IPS DF 19.7 (cell line): ENCODE results near the gene HOXA11.

Experiments
- DNase-seq: peaks from one replicate; pipeline ENCODE4 v3.0.0-alpha.2; 2013; ENCODE audit warnings: low read depth, low spot score

The HOXA11 gene

DNA sequence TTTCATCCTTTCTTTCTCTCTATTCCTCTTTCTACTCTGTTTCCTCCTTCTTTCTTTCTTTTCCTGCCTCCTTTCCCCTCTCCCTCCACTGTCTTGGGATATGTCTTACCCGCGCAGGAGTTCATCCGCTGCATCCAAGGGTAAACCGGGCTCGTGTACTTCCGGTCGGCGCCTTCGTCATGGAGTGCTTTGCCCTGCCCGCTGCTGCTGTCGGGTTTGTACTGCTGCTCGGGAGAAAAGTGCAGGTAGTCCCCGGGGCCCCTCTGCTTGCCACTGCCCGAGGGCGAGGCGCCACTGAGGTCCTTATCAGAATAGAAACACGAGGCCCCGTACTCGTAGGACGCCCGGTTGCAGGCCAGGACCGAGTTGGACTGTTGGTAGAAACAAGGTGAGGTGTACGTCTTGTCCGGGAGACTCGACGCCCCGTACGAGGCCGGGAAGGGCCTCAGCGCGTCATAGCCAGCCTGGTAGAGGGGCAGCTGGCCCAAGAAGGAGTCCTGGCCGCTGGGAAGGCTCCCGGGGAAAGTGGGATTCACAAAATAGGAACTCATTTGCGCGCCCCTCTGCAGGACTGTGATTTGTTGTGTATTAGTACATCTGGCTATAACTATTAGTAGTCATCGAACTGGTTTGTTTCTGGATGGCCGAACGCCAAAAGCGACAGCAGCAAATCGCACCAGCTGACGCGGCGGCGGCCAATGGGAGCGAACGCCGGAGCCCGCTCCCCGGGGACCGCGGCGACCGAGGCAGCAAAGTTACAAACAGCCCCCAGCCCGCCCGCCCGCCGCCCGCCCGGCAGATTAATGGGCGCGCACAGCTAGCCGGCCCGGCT, 37.6 kb downstream of the HOXA11 start, which contains the start of gene HOXA6:
HOXA6 (minus strand) TSS at position 576 of the 832 bp plus-strand sequence; CDS start at position 551, 25 bp downstream.
- DNase-seq = no peak

DNA sequence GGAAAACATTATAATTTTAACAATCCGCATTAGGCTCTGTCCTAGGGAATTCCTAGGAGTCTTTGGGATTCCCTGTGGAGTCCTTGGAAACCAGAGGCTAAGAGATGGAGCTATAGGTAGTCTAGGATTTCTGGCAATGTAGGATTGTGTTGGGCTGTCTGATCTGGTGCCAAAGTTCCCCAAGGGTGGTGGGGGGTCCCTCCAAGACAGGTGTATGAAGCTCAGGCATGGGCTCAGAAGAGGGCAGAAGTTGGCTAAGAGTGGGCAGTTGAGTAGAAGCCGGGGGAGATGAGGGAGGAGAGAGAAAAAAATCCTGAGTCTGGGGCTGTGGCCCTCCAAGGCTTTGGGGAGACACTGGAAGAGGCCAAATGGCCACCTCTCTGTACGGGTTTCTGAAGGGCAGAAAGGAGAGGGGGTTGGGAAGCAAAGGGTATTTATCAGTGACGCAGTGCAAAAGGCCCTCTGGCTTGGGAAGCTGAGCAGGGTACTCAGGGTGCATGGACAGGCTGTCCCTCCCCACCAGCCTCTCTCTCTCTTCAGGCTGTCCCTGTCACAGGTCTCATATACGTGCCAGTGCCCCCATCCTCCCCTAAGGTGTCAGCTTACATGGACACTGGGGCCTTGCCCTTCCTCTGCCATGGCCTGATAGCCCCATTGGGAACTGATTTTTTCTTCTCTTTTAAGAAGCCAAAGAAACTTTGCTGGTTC, 38.4 kb downstream of the HOXA11 start:
- DNase-seq = no peak

DNA sequence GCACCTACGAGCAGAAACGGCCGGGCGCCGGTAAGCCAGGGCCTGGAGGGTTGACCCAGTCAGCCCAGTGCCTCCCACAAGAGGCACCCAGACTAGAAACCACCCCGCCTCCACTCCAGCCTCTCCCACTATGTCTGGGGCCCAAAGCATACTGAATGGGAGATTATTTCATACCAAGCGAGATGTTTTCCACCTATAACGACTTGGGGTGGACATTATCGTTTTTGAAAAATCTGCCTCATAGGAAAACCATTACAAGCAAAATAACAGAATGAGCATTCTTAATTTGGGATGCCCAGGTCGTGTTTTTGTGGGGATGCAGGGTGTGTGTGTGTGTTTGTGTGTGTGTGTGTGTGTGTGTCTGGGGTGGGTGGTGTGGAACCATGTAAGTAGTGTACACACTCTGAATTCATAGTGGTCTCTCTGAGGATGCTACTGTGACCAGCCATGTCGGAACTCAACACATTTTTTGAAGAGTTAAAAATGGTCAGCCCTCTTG, 39.1 kb downstream of the HOXA11 start:
- no peak for DNase-seq

DNA sequence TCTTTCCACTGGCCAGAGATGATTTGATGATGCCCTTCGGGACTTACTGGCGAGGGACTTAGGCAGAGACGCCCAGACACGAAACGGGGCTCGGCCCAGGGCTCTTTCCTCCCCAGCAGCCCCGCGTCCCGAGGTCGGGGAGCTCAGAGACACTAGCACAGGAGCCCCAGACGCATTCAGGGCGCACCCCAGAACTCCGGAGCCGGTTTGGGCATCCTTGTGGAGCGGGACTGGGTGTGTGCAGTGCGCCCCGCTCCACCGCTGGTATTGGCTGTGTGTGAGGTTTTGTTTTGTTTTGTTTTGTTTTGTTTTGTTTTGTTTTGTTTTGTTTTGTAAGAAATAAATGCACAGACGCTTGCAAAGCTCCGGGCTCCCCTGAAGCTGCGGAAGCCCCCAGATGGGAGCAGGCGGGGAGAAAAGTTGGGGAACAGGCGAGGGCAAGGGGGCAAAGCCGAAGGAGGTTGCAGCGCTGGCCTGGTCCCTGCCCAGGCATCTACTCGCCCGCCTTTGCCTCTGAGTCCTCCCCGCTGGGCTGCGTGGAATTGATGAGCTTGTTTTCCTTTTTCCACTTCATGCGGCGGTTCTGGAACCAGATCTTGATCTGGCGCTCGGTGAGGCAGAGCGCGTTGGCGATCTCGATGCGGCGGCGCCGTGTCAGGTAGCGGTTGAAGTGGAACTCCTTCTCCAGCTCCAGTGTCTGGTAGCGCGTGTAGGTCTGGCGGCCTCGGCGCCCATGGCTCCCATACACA, 39.7 kb downstream of the HOXA11 start:
- no peak for DNase-seq

DNA sequence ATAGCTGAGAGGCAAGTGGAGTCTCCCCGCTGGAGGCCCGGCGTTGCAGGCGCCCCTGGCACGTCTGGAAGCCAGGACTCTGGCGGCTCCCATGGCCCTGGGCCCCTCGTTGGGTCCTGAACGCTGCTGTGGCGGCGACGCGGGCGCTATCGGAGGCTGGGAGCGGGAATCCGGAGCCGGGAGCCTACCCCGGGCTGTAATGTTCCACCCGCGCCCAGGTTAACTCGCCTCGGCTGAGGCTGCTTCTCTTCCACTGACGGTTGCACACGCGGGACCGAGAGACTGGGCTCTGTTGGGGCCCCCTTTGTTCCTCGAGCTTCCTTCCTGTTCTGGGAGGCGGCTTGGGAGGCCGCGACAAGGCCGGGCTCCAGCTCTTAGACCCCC, 40.3 kb downstream of the HOXA11 start:
- DNase-seq = no peak

DNA sequence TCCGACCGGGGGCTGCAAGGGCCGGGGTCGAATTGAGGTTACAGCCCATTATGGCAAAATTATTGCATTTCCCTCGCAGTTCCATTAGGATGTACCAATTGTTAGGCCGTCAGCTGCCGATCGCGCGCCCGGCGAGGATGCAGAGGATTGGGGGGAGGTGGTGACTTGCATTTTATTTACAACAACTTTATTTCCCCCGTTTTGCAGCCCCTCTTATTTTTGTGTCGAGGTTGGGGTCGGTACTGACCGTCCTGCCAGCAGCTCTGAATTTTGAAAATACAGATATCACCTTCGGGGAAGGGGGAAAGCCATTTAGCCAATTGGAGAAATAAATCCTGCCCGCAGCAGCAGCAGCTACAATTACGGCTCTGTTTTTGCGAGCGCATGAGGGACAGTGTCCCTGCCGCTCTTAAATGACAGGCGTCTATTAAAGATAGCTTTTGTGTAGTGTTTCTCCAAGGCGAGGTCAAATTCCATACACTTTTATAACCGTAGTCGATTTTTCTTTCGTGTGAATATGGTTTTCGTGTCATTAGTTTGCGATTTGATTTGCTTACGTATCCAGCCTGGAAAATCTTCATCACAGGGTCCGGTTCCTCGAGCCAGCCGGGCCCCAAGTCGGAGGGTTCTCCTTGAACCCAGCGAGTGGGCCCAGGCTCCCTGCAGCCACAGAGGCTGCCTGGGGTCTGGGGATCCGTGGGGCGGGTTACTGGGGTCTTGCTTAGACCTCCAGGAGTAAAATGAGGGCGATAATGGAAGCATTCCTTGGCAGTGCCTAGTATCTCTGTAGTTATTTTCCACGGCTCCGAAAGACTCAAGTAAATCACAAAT, 40.9 kb downstream of the HOXA11 start:
- DNase-seq = no peak

DNA sequence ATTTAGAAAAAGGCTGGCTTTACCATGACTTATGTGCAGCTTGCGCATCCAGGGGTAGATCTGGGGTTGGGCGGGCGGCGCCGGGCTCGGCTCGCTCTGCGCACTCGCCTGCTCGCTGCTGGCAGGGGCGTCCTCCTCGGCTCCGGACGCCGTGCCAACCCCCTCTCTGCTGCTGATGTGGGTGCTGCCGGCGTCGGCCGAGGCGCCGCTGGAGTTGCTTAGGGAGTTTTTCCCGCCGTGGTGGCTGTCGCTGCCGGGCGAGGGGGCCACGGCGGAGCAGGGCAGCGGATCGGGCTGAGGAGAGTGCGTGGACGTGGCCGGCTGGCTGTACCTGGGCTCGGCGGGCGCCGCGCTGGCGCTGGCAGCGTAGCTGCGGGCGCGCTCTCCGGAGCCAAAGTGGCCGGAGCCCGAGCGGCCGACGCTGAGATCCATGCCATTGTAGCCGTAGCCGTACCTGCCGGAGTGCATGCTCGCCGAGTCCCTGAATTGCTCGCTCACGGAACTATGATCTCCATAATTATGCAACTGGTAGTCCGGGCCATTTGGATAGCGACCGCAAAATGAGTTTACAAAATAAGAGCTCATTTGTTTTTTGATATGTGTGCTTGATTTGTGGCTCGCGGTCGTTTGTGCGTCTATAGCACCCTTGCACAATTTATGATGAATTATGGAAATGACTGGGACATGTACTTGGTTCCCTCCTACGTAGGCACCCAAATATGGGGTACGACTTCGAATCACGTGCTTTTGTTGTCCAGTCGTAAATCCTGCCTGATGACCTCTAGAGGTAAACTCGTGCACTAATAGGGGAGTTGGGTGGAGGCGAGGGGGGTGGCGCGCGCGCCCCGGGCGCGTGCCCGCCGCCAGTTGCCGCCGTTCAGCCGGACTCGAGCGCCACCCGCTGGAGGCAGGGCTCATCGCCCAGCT, 41.7 kb downstream of the HOXA11 start, which contains the start of gene HOXA5:
HOXA5 (minus strand) TSS at position 659 of the 927 bp plus-strand sequence; CDS start at position 585, 74 bp downstream.
- DNase-seq = peak; percentile 64

DNA sequence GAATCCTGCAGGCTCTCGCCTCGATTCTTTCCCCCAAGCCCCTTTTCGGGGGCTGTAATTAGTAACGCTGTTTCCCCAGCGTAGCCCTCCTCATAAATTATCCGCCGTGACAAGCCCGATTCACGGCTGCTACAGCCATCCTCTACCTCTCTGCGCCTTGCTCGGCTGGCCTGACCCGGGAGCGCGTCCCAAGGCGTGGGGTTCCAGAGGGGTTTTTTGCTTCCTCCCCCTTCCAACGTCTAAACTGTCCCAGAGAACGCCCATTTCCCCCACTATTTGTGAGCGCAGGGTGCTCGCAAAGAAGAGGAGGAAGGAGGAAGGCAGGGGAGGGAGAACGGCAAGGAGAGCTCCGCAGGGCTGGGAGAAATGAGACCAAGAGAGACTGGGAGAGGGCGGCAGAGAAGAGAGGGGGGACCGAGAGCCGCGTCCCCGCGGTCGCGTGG, 42.4 kb downstream of the HOXA11 start:
- DNase-seq = no peak

DNA sequence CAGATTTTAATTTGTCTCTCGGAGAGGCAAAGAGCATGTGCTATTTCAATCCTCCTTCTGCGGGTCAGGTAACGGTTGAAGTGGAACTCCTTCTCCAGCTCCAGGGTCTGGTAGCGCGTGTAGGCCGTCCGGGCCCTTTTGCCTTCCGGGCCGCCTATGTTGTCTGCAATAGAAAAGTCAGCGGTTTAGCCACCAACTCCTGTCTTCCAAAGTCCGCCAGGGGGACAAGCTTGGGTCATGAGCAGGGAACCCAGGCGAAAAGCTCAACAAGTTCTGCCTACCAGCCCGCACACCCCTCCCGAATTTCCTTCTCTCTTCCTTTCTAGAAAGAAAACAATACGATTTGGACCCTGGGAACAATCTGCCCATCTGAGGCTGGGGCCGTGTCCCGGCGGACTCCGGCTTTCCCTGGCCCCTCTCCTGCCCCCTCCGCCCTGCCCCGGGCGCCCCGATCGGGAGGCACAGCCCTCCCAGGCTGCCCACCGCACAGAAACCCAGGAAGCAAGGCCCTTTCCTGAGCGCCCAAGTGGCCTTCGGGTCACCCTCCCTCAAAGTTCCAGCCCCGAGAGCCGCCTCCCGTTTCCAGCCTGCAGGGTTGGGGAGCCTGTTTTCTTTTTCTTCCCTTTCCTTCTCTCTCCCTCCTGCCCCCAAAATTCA, 43.0 kb downstream of the HOXA11 start:
- DNase-seq = no peak

DNA sequence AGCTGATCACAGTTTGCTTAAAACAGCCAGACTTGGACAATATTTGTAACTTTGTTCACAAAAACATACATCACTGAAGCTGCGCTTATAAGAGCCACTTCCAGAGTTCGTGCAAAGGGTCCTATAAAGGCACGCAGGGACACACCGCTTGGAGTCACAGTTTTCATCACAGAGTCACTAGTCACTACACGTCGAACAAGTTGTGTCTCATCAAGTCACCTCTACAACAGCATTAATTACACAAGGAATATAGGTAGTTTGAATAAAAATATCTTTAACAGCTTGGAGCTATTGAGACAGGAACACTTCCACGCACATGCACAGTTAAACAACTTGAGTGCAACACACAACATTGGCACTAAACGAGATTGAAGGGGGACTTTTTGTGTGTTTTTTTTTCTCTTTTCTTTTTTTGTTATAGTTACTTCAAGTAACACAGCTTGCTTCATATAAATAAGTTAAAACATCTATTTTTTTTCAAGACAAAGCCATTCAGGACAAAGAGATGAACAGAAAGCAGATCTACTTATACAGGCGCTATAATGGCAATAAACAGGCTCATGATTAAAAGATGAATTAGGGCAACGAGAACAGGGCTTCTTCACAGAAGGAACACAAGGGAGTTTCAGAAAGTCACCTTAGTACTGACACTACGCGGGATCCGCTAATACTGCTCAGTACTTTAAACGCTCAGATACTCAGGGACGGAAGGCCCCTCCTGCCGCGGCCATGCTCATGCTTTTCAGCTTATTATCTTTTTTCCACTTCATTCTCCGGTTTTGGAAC, 43.7 kb downstream of the HOXA11 start:
- no peak for DNase-seq

DNA sequence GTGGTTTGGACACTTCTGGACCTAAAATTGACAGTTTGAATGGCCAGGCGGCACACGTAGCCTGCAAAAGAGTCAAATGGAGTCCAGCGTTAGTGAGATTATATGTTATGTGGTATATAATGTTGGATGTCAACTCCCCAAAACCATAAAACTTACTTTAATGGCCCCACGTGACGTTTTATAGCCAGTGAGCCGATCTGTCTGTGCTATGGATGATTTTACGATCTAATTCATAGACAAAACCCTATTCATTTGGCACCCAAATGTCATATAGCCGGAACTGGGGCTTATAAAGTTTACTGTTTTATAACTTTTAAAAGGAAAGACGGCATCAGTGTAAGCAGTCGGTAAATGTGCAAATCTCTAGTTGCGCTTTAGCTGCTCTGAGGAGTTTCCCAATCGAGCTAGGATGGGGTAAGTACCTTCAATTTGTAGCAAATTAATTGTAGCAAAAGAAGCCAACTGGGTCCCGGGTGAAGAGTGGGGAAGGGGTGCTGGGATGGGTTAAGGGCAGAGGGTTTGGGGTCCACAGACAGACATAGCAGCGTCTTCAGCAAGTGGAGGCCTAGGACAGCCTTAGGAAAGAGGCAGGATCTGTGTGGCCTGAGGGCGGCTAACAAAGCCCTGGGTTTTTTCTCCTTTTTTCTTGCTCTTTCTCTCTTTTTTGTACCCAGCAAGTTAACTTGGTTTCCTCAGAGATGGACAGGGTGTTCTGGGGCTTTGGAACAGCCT, 44.7 kb downstream of the HOXA11 start:
- no peak for DNase-seq

DNA sequence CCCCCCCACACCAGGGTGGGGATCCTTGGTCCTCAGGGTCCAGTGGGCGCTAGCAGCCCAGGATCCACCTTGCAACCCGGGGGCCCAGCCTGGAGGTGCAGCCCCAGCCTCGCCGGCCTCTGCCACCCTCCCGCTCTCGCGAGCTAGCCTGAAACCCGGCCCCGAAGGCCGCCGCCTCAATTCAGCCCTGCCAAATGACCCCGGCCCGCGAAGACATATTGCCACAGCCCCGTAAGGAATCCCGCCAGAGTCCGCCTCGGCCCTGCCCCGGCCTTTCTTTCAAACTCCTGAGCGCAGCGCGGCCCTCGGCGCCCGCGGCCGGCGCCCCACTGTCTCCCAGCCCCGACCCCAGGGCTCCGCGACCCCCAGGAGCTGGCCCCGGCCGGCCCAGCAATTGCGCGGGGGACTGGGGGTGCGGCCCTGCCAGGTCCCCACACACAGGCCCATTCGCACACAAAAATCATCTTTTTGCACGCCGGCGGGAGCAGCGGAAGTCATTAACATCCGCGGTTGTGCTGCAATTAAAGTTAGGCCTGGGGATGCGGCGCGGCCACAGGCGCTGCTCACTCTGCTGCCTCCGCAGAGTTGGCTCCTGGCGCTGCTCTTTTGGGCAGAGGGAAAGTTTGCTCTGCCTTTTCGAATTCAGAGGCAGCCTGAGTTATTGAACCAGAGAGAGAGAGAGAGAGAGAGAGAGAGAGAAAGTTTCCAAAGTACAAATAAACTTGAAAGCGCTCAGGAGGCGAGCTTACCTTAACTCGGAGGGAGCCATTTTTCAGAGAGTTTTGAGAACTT, 45.5 kb downstream of the HOXA11 start:
- no peak for DNase-seq

DNA sequence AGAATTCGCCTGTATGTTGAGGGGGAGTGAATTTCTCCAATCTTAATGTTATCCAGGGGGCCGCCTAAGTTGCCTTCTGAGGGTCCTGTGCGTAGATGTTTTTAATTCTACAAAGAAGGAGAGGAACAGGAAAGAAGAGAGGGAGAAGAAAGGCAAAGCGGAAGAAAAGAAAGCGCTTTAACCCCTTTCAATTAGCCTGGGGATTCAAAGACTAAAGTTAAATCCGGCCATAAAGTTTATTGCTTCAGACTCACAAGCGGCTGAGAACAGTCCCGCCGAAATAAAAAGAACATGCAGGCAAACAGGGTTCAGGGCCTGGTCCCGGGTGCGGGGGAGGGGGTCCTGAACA, 46.1 kb downstream of the HOXA11 start:
- no peak for DNase-seq

DNA sequence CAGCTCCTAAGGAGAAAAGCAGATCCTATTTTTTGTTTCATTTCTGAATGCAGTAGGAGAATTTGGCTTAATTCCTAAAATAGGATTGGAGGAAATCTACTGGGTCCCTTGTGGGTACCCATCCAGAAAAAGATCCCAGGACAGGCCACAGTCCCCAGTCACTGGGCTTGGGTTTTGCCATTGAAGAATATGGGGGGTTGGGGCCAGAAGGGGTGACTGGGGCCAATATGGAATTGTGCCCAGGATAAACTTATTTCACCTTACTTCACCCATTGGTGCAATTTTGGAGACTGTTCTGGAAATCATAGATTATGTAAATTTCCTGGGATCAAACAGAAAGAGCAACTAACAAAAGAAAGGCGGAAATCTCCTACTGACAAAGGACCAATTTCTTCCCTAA, 46.6 kb downstream of the HOXA11 start:
- DNase-seq = no peak

DNA sequence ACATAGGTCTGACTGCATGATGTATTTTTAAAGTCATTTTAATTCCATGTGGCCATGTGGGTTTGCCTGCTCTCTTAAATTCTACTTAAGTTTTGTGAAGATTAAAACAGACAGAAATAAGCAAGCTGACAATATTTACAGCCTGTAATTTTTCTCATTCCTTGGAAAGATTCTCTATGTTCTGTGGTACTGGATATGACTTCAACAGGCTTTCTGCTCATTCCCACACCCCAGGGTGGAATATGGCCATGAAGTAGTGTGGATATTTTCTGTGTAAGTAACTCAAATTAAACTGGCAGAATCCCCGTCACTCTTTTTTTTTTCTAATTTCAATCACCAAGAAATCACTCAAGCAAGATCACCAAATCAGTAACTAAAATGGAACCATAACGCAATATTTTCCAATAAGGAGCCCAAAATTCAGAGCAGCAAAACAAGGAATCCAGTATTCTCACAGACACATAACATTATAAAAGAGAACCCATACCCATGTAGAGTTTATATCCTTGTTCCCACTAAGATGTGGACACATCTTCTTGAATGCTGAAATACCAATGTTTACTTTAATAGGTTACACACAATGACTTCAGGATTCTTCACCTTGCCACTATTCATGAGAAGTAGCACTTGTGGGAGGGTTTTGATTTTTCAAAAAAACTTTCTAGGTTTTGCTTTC, 47.3 kb downstream of the HOXA11 start:
- DNase-seq = no peak

DNA sequence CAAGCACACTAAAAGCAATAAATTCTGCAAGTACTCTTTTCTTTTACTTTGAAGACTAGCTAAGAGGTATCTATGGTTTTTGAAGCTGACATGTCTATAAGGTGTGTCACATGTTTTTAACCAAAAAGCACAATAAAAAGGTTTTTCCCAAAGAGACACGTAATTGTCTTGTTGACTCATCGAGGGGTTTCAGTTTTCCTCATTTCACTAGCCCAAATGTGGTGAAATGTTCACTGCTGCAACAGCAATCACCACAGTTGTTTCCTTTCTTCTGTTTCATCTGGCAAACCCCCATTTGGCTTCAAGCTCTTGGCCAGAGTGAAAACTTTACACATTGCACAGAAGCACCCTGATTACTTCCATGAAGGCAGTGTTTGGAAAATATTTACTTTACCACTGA, 50.6 kb downstream of the HOXA11 start:
- no peak for DNase-seq
